ENCODE data around the gene OR2Y1. TPM values are rescaled to one million over a fixed set of nuclear protein-coding genes. Genes with fewer than 3 reads are reported as not detected.

OR2Y1 gene
- polyA plus RNA-seq, 4 donors = not detected

Other genes starting within 250 kb of the OR2Y1 start
- gene CNOT6, start 245.7 kb downstream of the OR2Y1 start, polyA plus RNA-seq (ENCODE audit: insufficient read length in 4 of 4) = 10 to 100 TPM; 48.8 to 64.7 (median 56.7) TPM
- gene SCGB3A1, start 148.6 kb downstream of the OR2Y1 start, polyA plus RNA-seq (ENCODE audit: insufficient read length in 4 of 4) = 1 to 10 TPM in 3 of 4 donors, under 1 TPM in 1; 0.56 to 1.8 (median 1.4) TPM
- gene FLT4, start 90.5 kb downstream of the OR2Y1 start, polyA plus RNA-seq (ENCODE audit: insufficient read length in 4 of 4) = 10 to 100 TPM; 23.6 to 35.3 (median 30.6) TPM
- 10 to 100 TPM; 73.4 to 92.6 (median 82.3) TPM for gene MGAT1, start 62.7 kb upstream of the OR2Y1 start, polyA plus RNA-seq (ENCODE audit: insufficient read length in 4 of 4)
- gene ZFP62, start 121.2 kb upstream of the OR2Y1 start, polyA plus RNA-seq (ENCODE audit: insufficient read length in 4 of 4) = 10 to 100 TPM; 49.8 to 69.2 (median 62.5) TPM
- under 1 TPM; 0.18 to 0.84 (median 0.39) TPM for gene BTNL8, start 159.1 kb upstream of the OR2Y1 start, polyA plus RNA-seq (ENCODE audit: insufficient read length in 4 of 4)
- gene BTNL3, start 248.8 kb upstream of the OR2Y1 start, polyA plus RNA-seq (ENCODE audit: insufficient read length in 4 of 4) = under 1 TPM in 3 of 4 donors, not detected in 1; 0.10 to 0.31 (median 0.13) TPM